PC-9 (cell line): ENCODE results near the gene GRID2IP. TPM values are rescaled to one million over a fixed set of nuclear protein-coding genes. Genes with fewer than 3 reads are reported as not detected.

Experiments
- BruUV-seq: library from RNA; stranded (reverse); fragments of 400-500 nt; replicated peaks from 2 replicates; lab custom pipeline; 2021; lab: Mats Ljungman, UMichigan
- CTCF ChIA-PET: fragments of 300-600 bp; sonication (Branson Sonifier 250); formaldehyde crosslinking; loops from one replicate; lab custom pipeline; 2022; ENCODE audit warnings: antibody characterized with exemption; lab: Charles Lee
- POLR2A ChIA-PET: fragments of 300-600 bp; sonication (Branson Sonifier 250); formaldehyde crosslinking; loops from one replicate; lab custom pipeline; 2022; ENCODE audit warnings: antibody characterized with exemption; ENCODE audit not compliant: unreplicated experiment; lab: Charles Lee
- DNase-seq, 2 experiments: peaks; one replicate each; pipeline versions ENCODE4 v3.0.0 to v3.0.0-alpha.2; 2015 to 2022; ENCODE audit warnings: mixed read lengths in 1 of 2
- H2AFZ ChIP-seq: fragments of 200-600 bp; sonication (generic); 2 replicates; pipeline ENCODE4 v1.8.1; 2017; ENCODE audit warnings: antibody characterized with exemption
- H3F3A ChIP-seq: fragments of 200-600 bp; sonication (generic); 2 replicates; pipeline ENCODE4 v1.8.1; 2017; ENCODE audit warnings: antibody characterized with exemption, mild to moderate bottlenecking, low read depth; ENCODE audit not compliant: insufficient read depth
- H3K27ac ChIP-seq: fragments of 200-600 bp; sonication (generic); 2 replicates; pipeline ENCODE4 v1.6.1; 2016; ENCODE audit warnings: mixed run types
- H3K27me3 ChIP-seq: fragments of 200-600 bp; sonication (generic); 2 replicates; pipeline ENCODE4 v1.6.1; 2016; ENCODE audit warnings: low read depth, mixed run types; ENCODE audit not compliant: insufficient read depth
- H3K36me3 ChIP-seq: fragments of 200-600 bp; sonication (generic); 2 replicates; pipeline ENCODE4 v1.6.1; 2016; ENCODE audit warnings: low read depth, mixed run types
- H3K4me1 ChIP-seq: fragments of 200-600 bp; sonication (generic); replicated peaks from 2 replicates; pipeline ENCODE4 v1.6.1; 2016; ENCODE audit warnings: mixed run types; ENCODE audit not compliant: insufficient read depth
- H3K4me2 ChIP-seq: fragments of 200-600 bp; sonication (generic); 2 replicates; pipeline ENCODE4 v1.6.1; 2017; ENCODE audit warnings: mixed run types
- H3K4me3 ChIP-seq: fragments of 200-600 bp; sonication (generic); 2 replicates; pipeline ENCODE4 v1.6.1; 2016; ENCODE audit warnings: mixed run types
- H3K79me2 ChIP-seq: fragments of 200-600 bp; sonication (generic); 2 replicates; pipeline ENCODE4 v1.6.1; 2017; ENCODE audit warnings: low read depth, mixed run types
- H3K9me2 ChIP-seq: fragments of 200-600 bp; sonication (generic); 2 replicates; pipeline ENCODE4 v1.8.1; 2017; ENCODE audit warnings: mild to moderate bottlenecking; ENCODE audit not compliant: insufficient read depth
- H3K9me3 ChIP-seq: fragments of 200-600 bp; sonication (generic); 2 replicates; pipeline ENCODE4 v1.8.1; 2016; ENCODE audit warnings: low read depth; ENCODE audit not compliant: insufficient read depth
- H4K20me1 ChIP-seq: fragments of 200-600 bp; sonication (generic); 2 replicates; pipeline ENCODE4 v1.8.1; 2017; ENCODE audit not compliant: insufficient read depth
- CTCF ChIP-seq: fragments of 200-600 bp; sonication (generic); conservative IDR thresholded peaks from 2 replicates; pipeline ENCODE4 v1.6.1; 2017; ENCODE audit warnings: mixed run types, antibody characterized with exemption, mild to moderate bottlenecking, moderate library complexity
- EZH2 ChIP-seq: fragments of 200-600 bp; sonication (generic); IDR thresholded peaks from 2 replicates; pipeline ENCODE4 v1.8.0; 2017; ENCODE audit warnings: antibody characterized with exemption, low read depth
- intact Hi-C: fragments of 100-400 bp; cut with micrococcal nuclease; formaldehyde crosslinking; loops from one replicate; pipeline ENCODE4 v1.10.0; 2022; ENCODE audit not compliant: unreplicated experiment
- total RNA-seq: library from RNA; stranded (reverse); gene quantifications from 2 replicates; pipeline ENCODE4 v1.2.3, GENCODE V29; 2021

The GRID2IP gene
- total RNA-seq, 1 experiment from 2014 or later: 1.3 TPM

- H3K27ac ChIP-seq: no peak overlapping the region
- peaks cover 95% of the 10 kb centered on the region for H4K20me1 ChIP-seq
- H3K79me2 ChIP-seq: peaks cover 97% of the 10 kb centered on the region
- H3F3A ChIP-seq: peaks cover 5% of the 10 kb centered on the region; the same call in 1 of the 2 replicates
- ChIA-PET POLR2A (interaction anchor here (0.6 kb wide), 1 partner anchor 420 kb away, joined by 3 read pairs; no protein-coding TSS in a partner anchor), CTCF (interaction anchor here (0.5 kb wide), 1 partner anchor 342 kb away, joined by 4 read pairs; no protein-coding TSS in a partner anchor)
- TF ChIP-seq EZH2 (no peak), CTCF (no peak)
- intact Hi-C loops: no loop called here
- no peak overlapping the region for H2AFZ ChIP-seq
- H3K27me3 ChIP-seq: no peaks in the 10 kb centered on the region
- H3K36me3 ChIP-seq: peaks cover 34% of the 10 kb centered on the region
- no peaks in the 10 kb centered on the region for H3K9me3 ChIP-seq
- no peaks in the 10 kb centered on the region for H3K9me2 ChIP-seq
- H3K4me2 ChIP-seq: no peak overlapping the region
- peaks cover 14% of the 10 kb centered on the region for H3K4me1 ChIP-seq
- no peak for DNase-seq
- no peak overlapping the region for H3K4me3 ChIP-seq
- BruUV-seq: no TSS peak
Observed at GRCh38 chr7:6477318-6477660, 74.0 kb downstream of the GRID2IP start.

- Histone ChIP-seq H2AFZ (no peak overlapping the region), H3K79me2 (peaks cover 96% of the 10 kb centered on the region), H3K9me3 (no peaks in the 10 kb centered on the region), H3K9me2 (no peaks in the 10 kb centered on the region), H3K4me1 (0 out of 2 replicates have a peak, but pooled peaks cover 11% of the 10 kb centered on the region), H3K27ac (no peak overlapping the region), H3K27me3 (no peaks in the 10 kb centered on the region), H3F3A (peaks cover 6% of the 10 kb centered on the region; the same call in 1 of the 2 replicates), H3K36me3 (peaks cover 39% of the 10 kb centered on the region), H4K20me1 (peaks cover 94% of the 10 kb centered on the region), H3K4me2 (no peak overlapping the region), H3K4me3 (no peak overlapping the region)
- TF ChIP-seq EZH2: no peak
- TF ChIP-seq CTCF: no peak
- POLR2A ChIA-PET: interaction anchor here (0.6 kb wide), 1 partner anchor 419 kb away, joined by 3 read pairs; no protein-coding TSS in a partner anchor
- BruUV-seq: no TSS peak
- intact Hi-C loops: no loop called here
- no peak for DNase-seq
- CTCF ChIA-PET: interaction anchor here (0.5 kb wide), 1 partner anchor 341 kb away, joined by 4 read pairs; no protein-coding TSS in a partner anchor
Observed at GRCh38 chr7:6476596-6477317, 74.5 kb downstream of the GRID2IP start.

- Histone ChIP-seq H3K9me2 (no peaks in the 10 kb centered on the region), H3K4me3 (no peak overlapping the region), H4K20me1 (peaks cover 86% of the 10 kb centered on the region), H3K4me1 (0 out of 2 replicates have a peak, but pooled peaks cover 5% of the 10 kb centered on the region), H3F3A (peaks cover 13% of the 10 kb centered on the region; the same call in 1 of the 2 replicates), H3K36me3 (peaks cover 33% of the 10 kb centered on the region), H3K27ac (no peak overlapping the region), H3K4me2 (no peak overlapping the region), H3K79me2 (peaks cover 87% of the 10 kb centered on the region), H3K27me3 (no peaks in the 10 kb centered on the region), H2AFZ (no peak overlapping the region), H3K9me3 (no peaks in the 10 kb centered on the region)
- intact Hi-C loops: no loop called here
- ChIA-PET POLR2A (no interaction called here), CTCF (no interaction called here)
- no peak for DNase-seq
- BruUV-seq: no TSS peak
- no peak for TF ChIP-seq CTCF
- TF ChIP-seq EZH2: no peak
Observed at GRCh38 chr7:6475433-6476186, 75.7 kb downstream of the GRID2IP start.
